ENCODE results near the gene ALOX12B. TPM values are rescaled to one million over a fixed set of nuclear protein-coding genes. Genes with fewer than 3 reads are reported as not detected.

The ALOX12B gene
- total RNA-seq, 6 experiments from 2014 or later, result not detected

DNA sequence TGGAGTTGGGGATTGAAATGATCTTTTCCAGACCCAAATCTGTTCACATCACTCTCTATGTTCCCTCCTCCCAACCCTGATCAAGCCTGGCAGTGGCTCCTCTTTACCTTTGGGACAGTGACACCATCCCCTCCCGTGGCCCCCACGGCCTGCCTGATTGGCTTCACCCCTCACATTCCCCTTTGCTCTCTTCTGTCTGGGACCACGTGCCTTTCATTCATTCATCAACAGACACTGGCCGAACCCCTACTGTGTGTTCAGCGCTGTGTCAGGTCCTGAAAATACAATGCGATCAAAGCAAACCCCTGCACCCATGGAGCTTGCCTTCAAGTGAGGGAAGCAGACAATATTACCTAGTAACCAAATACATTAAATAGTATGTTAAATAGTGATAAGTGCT is 2.2 kb upstream of the ALOX12B start:
- DNase-seq, result no peak
- H3K9me3 ChIP-seq, result no peaks in the 10 kb centered on the region
- H3K36me3 ChIP-seq, result no peaks in the 10 kb centered on the region
- 53% methylated on average over 6 of the region's 6 CpGs for WGBS (ENCODE audit: insufficient coverage, low coverage, low lambda C conversion rate, missing lambda C conversion rate)
- no peak overlapping the region for H3K27ac ChIP-seq
- no peaks in the 10 kb centered on the region for H3K27me3 ChIP-seq
- no peaks in the 10 kb centered on the region for H3K4me1 ChIP-seq
- H3K4me3 ChIP-seq, result no peak overlapping the region
- no peak for TF ChIP-seq POLR2A (IDR thresholded peaks at IDR 0.05)
- TF ChIP-seq, protein P1, sequence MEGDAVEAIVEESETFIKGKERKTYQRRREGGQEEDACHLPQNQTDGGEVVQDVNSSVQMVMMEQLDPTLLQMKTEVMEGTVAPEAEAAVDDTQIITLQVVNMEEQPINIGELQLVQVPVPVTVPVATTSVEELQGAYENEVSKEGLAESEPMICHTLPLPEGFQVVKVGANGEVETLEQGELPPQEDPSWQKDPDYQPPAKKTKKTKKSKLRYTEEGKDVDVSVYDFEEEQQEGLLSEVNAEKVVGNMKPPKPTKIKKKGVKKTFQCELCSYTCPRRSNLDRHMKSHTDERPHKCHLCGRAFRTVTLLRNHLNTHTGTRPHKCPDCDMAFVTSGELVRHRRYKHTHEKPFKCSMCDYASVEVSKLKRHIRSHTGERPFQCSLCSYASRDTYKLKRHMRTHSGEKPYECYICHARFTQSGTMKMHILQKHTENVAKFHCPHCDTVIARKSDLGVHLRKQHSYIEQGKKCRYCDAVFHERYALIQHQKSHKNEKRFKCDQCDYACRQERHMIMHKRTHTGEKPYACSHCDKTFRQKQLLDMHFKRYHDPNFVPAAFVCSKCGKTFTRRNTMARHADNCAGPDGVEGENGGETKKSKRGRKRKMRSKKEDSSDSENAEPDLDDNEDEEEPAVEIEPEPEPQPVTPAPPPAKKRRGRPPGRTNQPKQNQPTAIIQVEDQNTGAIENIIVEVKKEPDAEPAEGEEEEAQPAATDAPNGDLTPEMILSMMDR (IDR thresholded peaks at IDR 0.05), result no peak
- ATAC-seq, result no peak
- intact Hi-C loops (cut with DNase I), result no loop called here

DNA sequence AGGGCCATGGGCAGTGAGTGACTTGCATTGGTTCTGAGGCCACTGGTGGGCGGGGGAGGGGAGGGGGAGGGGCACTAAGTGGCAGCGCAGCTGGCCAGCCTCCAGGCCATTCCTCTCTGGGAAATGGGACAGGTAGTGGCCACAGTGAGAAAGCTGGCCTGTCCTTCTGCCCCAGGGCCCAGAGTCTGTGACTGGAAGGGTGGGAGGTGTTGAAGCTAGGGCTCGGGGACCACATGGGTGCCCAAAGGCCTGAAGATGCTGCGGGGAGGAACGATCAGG is 375 bp upstream of the ALOX12B start:
- 53% methylated on average over 5 of the region's 5 CpGs for WGBS (ENCODE audit: insufficient coverage, low coverage, low lambda C conversion rate, missing lambda C conversion rate)
- no peaks in the 10 kb centered on the region for H3K4me1 ChIP-seq
- TF ChIP-seq POLR2A (IDR thresholded peaks at IDR 0.05), result no peak
- TF ChIP-seq, protein P1 (IDR thresholded peaks at IDR 0.05), result no peak
- intact Hi-C loops (cut with DNase I), result no loop called here
- no peak overlapping the region for H3K4me3 ChIP-seq
- DNase-seq, result no peak
- ATAC-seq, result no peak
- no peaks in the 10 kb centered on the region for H3K9me3 ChIP-seq
- H3K36me3 ChIP-seq, result no peaks in the 10 kb centered on the region
- H3K27ac ChIP-seq, result no peak overlapping the region
- no peaks in the 10 kb centered on the region for H3K27me3 ChIP-seq

GRCh38 chr17:8084250-8084649 is 3.3 kb downstream of the ALOX12B start:
- no peaks in the 10 kb centered on the region for H3K36me3 ChIP-seq
- no peaks in the 10 kb centered on the region for H3K27me3 ChIP-seq
- DNase-seq (no peak), ATAC-seq (no peak)
- H3K4me1 ChIP-seq, result peaks cover 0 to 10% (median 5%) of the 10 kb centered on the region in 4 donors
- WGBS (ENCODE audit: insufficient coverage, low coverage, low lambda C conversion rate, missing lambda C conversion rate), result 95% methylated on average over 2 of the region's 6 CpGs
- no peak overlapping the region for H3K4me3 ChIP-seq
- no peak overlapping the region for H3K27ac ChIP-seq
- no peak for TF ChIP-seq POLR2A (IDR thresholded peaks at IDR 0.05)
- TF ChIP-seq, protein P1 (IDR thresholded peaks at IDR 0.05), result no peak
- intact Hi-C loops (cut with DNase I), result no loop called here
- no peaks in the 10 kb centered on the region for H3K9me3 ChIP-seq

GRCh38 chr17:8082292-8082691 is 5.2 kb downstream of the ALOX12B start:
- Histone ChIP-seq H3K27me3 (no peaks in the 10 kb centered on the region), H3K36me3 (no peaks in the 10 kb centered on the region), H3K27ac (no peak overlapping the region), H3K4me3 (no peak overlapping the region), H3K9me3 (no peaks in the 10 kb centered on the region), H3K4me1 (peaks cover 0 to 11% (median 5%) of the 10 kb centered on the region in 4 donors)
- DNase-seq (no peak), ATAC-seq (no peak)
- intact Hi-C loops (cut with DNase I), result no loop called here
- WGBS (ENCODE audit: insufficient coverage, low coverage, low lambda C conversion rate, missing lambda C conversion rate), result 76% methylated on average over 8 of the region's 10 CpGs
- no peak for TF ChIP-seq POLR2A (IDR thresholded peaks at IDR 0.05)
- TF ChIP-seq, protein P1 (IDR thresholded peaks at IDR 0.05), result no peak

- Histone ChIP-seq H3K27ac (no peak overlapping the region), H3K4me1 (peaks cover 0 to 11% (median 5%) of the 10 kb centered on the region in 4 donors), H3K27me3 (no peaks in the 10 kb centered on the region)
These were observed 5.6 kb downstream of the ALOX12B start for GRCh38 chr17:8081876-8082275.

More at GRCh38 chr17:8081876-8082275, 5.6 kb downstream of the ALOX12B start:
- TF ChIP-seq POLR2A (IDR thresholded peaks at IDR 0.05), result no peak
- TF ChIP-seq, protein P1 (IDR thresholded peaks at IDR 0.05), result no peak
- 70% methylated on average over 3 of the region's 3 CpGs for WGBS (ENCODE audit: insufficient coverage, low coverage, low lambda C conversion rate, missing lambda C conversion rate)
- no peak overlapping the region for H3K4me3 ChIP-seq
- no peaks in the 10 kb centered on the region for H3K9me3 ChIP-seq
- no peaks in the 10 kb centered on the region for H3K36me3 ChIP-seq
- intact Hi-C loops (cut with DNase I), result no loop called here
- DNase-seq (no peak), ATAC-seq (no peak)

All from right lobe of liver (tissue), 6 donors.